Sigmoid colon (tissue), 7 donors: ENCODE results near the gene PDK2. TPM values are rescaled to one million over a fixed set of nuclear protein-coding genes. Genes with fewer than 3 reads are reported as not detected.

Experiments
- DNase-seq: peaks from one replicate; pipeline ENCODE4 v3.0.0-alpha.2; 2019
- H3K27ac ChIP-seq, 4 donors: fragments of 200-600 bp; sonication (generic); one replicate each; pipeline ENCODE4 v1.5.1; 2016 to 2019; ENCODE audit warnings: mild to moderate bottlenecking in 1 of 4
- H3K27me3 ChIP-seq, 3 donors: fragments of 200-600 bp; sonication (generic); one replicate each; pipeline ENCODE4 v1.5.1; 2019; ENCODE audit warnings: mild to moderate bottlenecking in 1 of 3
- H3K36me3 ChIP-seq, 4 donors: fragments of 200-600 bp; sonication (generic); one replicate each; pipeline ENCODE4 v1.5.1; 2016 to 2019
- H3K4me1 ChIP-seq, 4 donors: fragments of 200-600 bp; sonication (generic); one replicate each; pipeline ENCODE4 v1.5.1; 2017 to 2019
- H3K4me3 ChIP-seq, 4 donors: fragments of 200-600 bp; sonication (generic); one replicate each; pipeline ENCODE4 v1.5.1; 2017 to 2019; ENCODE audit warnings: mild to moderate bottlenecking in 2 of 4, moderate library complexity in 1 of 4
- H3K9me3 ChIP-seq, 4 donors: fragments of 200-600 bp in 3 of 4; sonication (generic) in 3 of 4; one replicate each; pipeline versions ENCODE4 v1.5.1 to v1.6.1; 2013 to 2019
- CTCF ChIP-seq, 4 experiments: fragments of 450-650 bp in 3 of 4; fragments of 200-600 bp in 1 of 4; IDR thresholded peaks; one replicate each; pipeline ENCODE4 v1.5.1; 2016 to 2019; ENCODE audit warnings: antibody characterized with exemption in 4 of 4, mild to moderate bottlenecking in 3 of 4, moderate library complexity in 2 of 4
- EP300 ChIP-seq, 4 donors: sonication (generic); formaldehyde crosslinking; IDR thresholded peaks; one replicate each; pipeline ENCODE4 v1.6.1; 2017; ENCODE audit warnings: antibody characterized with exemption in 4 of 4
- POLR2A ChIP-seq, 2 donors: fragments of 450-650 bp; IDR thresholded peaks; one replicate each; pipeline ENCODE4 v1.6.1; 2016; ENCODE audit warnings: antibody characterized with exemption in 2 of 2, mild to moderate bottlenecking in 2 of 2, moderate library complexity in 2 of 2
- POLR2AphosphoS5 ChIP-seq, 4 donors: sonication (generic); formaldehyde crosslinking; IDR thresholded peaks; one replicate each; pipeline ENCODE4 v1.6.1; 2017; ENCODE audit warnings: antibody characterized with exemption in 4 of 4
- WGBS, 2 donors: extraction: QIAGEN DNeasy Blood & Tissue Kit; methylation state at CpG; one replicate each; pipeline ENCODE4 v1.1.7; 2013; 5-methylcytosine and 5-hydroxymethylcytosine counted together
- intact Hi-C: fragments of 100-400 bp; cut with DNase I; formaldehyde crosslinking; loops from one replicate; pipeline ENCODE4 v1.15.1; 2023
- polyA plus RNA-seq, 3 donors: library from polyadenylated mRNA; stranded (reverse); fragments of 200-250 nt; gene quantifications; one replicate each; pipeline ENCODE4 v1.2.3, GENCODE V29; 2013
- total RNA-seq, 4 donors: library from RNA; depleted of rRNA; stranded (reverse); fragments of >200 nt; gene quantifications; one replicate each; pipeline ENCODE4 v1.1.0, GENCODE V29; 2016
- donor health status: healthy with polysubstance abuse.
- donor health status: Bipolar disorder and iron deficiency.
- donor health status: healthy.

The PDK2 gene
- total and polyA plus RNA-seq, 7 donors, result 23.1 to 82.8 (median 43.9) TPM

- no peaks in the 10 kb centered on the region for H3K27me3 ChIP-seq
- 81 to 87% methylated on average over 9 of the region's 9 CpGs for WGBS, 2 donors
- no peak overlapping the region for H3K4me3 ChIP-seq
- H3K36me3 ChIP-seq, result peaks cover 43 to 66% (median 50%) of the 10 kb centered on the region in 4 donors
- intact Hi-C loops, result no loop called here
- DNase-seq, result no peak
- TF ChIP-seq POLR2A (IDR thresholded peaks at IDR 0.05) (no peak), POLR2AphosphoS5 (IDR thresholded peaks at IDR 0.05) (no peak), CTCF (IDR thresholded peaks at IDR 0.05) (no peak), EP300 (IDR thresholded peaks at IDR 0.05) (no peak)
- peaks cover 0 to 29% (median 25%) of the 10 kb centered on the region in 4 donors for H3K4me1 ChIP-seq
- H3K27ac ChIP-seq, result no peak overlapping the region
- H3K9me3 ChIP-seq, result no peaks in the 10 kb centered on the region
Observed at GRCh38 chr17:50108556-50108955, 13.4 kb downstream of the PDK2 start.

GRCh38 chr17:50109207-50109606 is 14.1 kb downstream of the PDK2 start:
- intact Hi-C loops, result no loop called here
- 90 to 95% methylated on average over 7 of the region's 7 CpGs for WGBS, 2 donors
- no peaks in the 10 kb centered on the region for H3K27me3 ChIP-seq
- peaks cover 0 to 27% (median 26%) of the 10 kb centered on the region in 4 donors for H3K4me1 ChIP-seq
- H3K9me3 ChIP-seq, result no peaks in the 10 kb centered on the region
- TF ChIP-seq CTCF (IDR thresholded peaks at IDR 0.05), result no peak
- no peak for TF ChIP-seq EP300 (IDR thresholded peaks at IDR 0.05)
- TF ChIP-seq POLR2A (IDR thresholded peaks at IDR 0.05), result no peak
- no peak overlapping the region for H3K27ac ChIP-seq
- DNase-seq, result no peak
- peaks cover 41 to 66% (median 49%) of the 10 kb centered on the region in 4 donors for H3K36me3 ChIP-seq
- no peak overlapping the region for H3K4me3 ChIP-seq

- H3K4me3 ChIP-seq, result no peak overlapping the region
- intact Hi-C loops, result no loop called here
- no peaks in the 10 kb centered on the region for H3K9me3 ChIP-seq
- TF ChIP-seq EP300 (IDR thresholded peaks at IDR 0.05) (no peak), CTCF (IDR thresholded peaks at IDR 0.05) (no peak), POLR2AphosphoS5 (IDR thresholded peaks at IDR 0.05) (no peak), POLR2A (IDR thresholded peaks at IDR 0.05) (no peak)
- DNase-seq, result no peak
- WGBS, 2 donors, result 89% methylated on average over 19 of the region's 19 CpGs
- peaks cover 38 to 62% (median 46%) of the 10 kb centered on the region in 4 donors for H3K36me3 ChIP-seq
- H3K27me3 ChIP-seq, result no peaks in the 10 kb centered on the region
- no peak overlapping the region for H3K27ac ChIP-seq
- peaks cover 0 to 32% (median 28%) of the 10 kb centered on the region in 4 donors for H3K4me1 ChIP-seq
Observed at GRCh38 chr17:50109785-50110184, 14.6 kb downstream of the PDK2 start.

- Histone ChIP-seq H3K27ac (peak overlapping the region; percentile 70 to 87 (median 77)), H3K36me3 (peaks cover 31 to 52% (median 38%) of the 10 kb centered on the region in 4 donors), H3K4me3 (no peak overlapping the region), H3K27me3 (no peaks in the 10 kb centered on the region), H3K4me1 (peaks cover 0 to 37% (median 30%) of the 10 kb centered on the region in 4 donors), H3K9me3 (no peaks in the 10 kb centered on the region)
- intact Hi-C loops, result no loop called here
- TF ChIP-seq EP300 (IDR thresholded peaks at IDR 0.05) (no peak), POLR2AphosphoS5 (IDR thresholded peaks at IDR 0.05) (no peak), CTCF (IDR thresholded peaks at IDR 0.05) (no peak), POLR2A (IDR thresholded peaks at IDR 0.05) (no peak)
- WGBS, 2 donors, result 85 to 88% methylated on average over 19 of the region's 19 CpGs
- no peak for DNase-seq
Observed at GRCh38 chr17:50110591-50111349, 15.6 kb downstream of the PDK2 start.
